ENCODE data around the gene MRPL32.

- TF ChIP-seq CTCF (IDR thresholded peaks at IDR 0.05) (no peak), POLR2A (IDR thresholded peaks at IDR 0.05) (no peak)
These were observed 17.6 kb upstream of the MRPL32 start for GRCh38 chr7:42914421-42915045.
